PC-3 (cell line): Measurements from ENCODE around the gene FBLN1. TPM values are rescaled to one million over a fixed set of nuclear protein-coding genes. Genes with fewer than 3 reads are reported as not detected.

ENCODE experiments used
- ATAC-seq: fragments of 200-7000 bp; cut with Tn5 transposase; 2 replicates; pipeline ENCODE4 v1.9.1; 2020; ENCODE audit warnings: mild to moderate bottlenecking, moderate library complexity
- BruUV-seq: library from RNA; stranded (reverse); fragments of 400-500 nt; replicated peaks from 2 replicates; lab custom pipeline; 2021; lab: Mats Ljungman, UMichigan
- CTCF ChIA-PET: fragments of 300-600 bp; sonication (Branson Sonifier 250); formaldehyde crosslinking; loops from one replicate; lab custom pipeline; 2022; ENCODE audit warnings: antibody characterized with exemption; lab: Charles Lee
- POLR2A ChIA-PET: fragments of 300-600 bp; sonication (Branson Sonifier 250); formaldehyde crosslinking; loops from one replicate; lab custom pipeline; 2022; ENCODE audit warnings: antibody characterized with exemption; ENCODE audit not compliant: unreplicated experiment; lab: Charles Lee
- DNase-seq: peaks from one replicate; pipeline ENCODE4 v3.0.0-alpha.2; 2015
- H2AFZ ChIP-seq: fragments of 300-600 bp; sonication (generic); 2 replicates; pipeline ENCODE4 v1.6.0; 2016; ENCODE audit warnings: antibody characterized with exemption, low read length
- H3F3A ChIP-seq: fragments of 300-600 bp; sonication (generic); one replicate; pipeline ENCODE4 v1.6.0; 2017; ENCODE audit warnings: antibody characterized with exemption, low read length, control low read depth, mild to moderate bottlenecking; ENCODE audit not compliant: unreplicated experiment
- H3K27ac ChIP-seq: fragments of 300-600 bp; sonication (generic); 2 replicates; pipeline ENCODE4 v1.5.1; 2016; ENCODE audit warnings: mild to moderate bottlenecking, low read length
- H3K27me3 ChIP-seq: fragments of 300-600 bp; sonication (generic); 2 replicates; pipeline ENCODE4 v1.6.1; 2016; ENCODE audit warnings: low read length, mixed read lengths
- H3K36me3 ChIP-seq: fragments of 300-600 bp; sonication (generic); 2 replicates; pipeline ENCODE4 v1.6.1; 2016; ENCODE audit warnings: low read depth, mixed run types, low read length, mixed read lengths
- H3K4me1 ChIP-seq: fragments of 300-600 bp; sonication (generic); 2 replicates; pipeline ENCODE4 v1.5.1; 2016; ENCODE audit warnings: low read length; ENCODE audit not compliant: insufficient read depth
- H3K4me2 ChIP-seq: fragments of 300-600 bp; sonication (generic); 2 replicates; pipeline ENCODE4 v1.6.0; 2016; ENCODE audit warnings: low read length
- H3K4me3 ChIP-seq: fragments of 300-600 bp; sonication (generic); 2 replicates; pipeline ENCODE4 v1.5.1; 2016; ENCODE audit warnings: mild to moderate bottlenecking, low read length, mixed read lengths
- H3K79me2 ChIP-seq: fragments of 300-600 bp; sonication (generic); 2 replicates; pipeline ENCODE4 v1.6.1; 2017; ENCODE audit warnings: low read length, mixed read lengths
- H3K9ac ChIP-seq: fragments of 300-600 bp; sonication (generic); 2 replicates; pipeline ENCODE4 v1.6.0; 2016; ENCODE audit warnings: mild to moderate bottlenecking, low read length
- H3K9me2 ChIP-seq: fragments of 300-600 bp; sonication (generic); replicated peaks from 2 replicates; pipeline ENCODE4 v1.6.1; 2016; ENCODE audit warnings: mixed run types, low read length, mixed read lengths
- H3K9me3 ChIP-seq: fragments of 300-600 bp; sonication (generic); 2 replicates; pipeline ENCODE4 v1.6.1; 2016; ENCODE audit warnings: low read length, mixed read lengths
- H4K20me1 ChIP-seq: fragments of 300-600 bp; sonication (generic); 2 replicates; pipeline ENCODE4 v1.6.1; 2016; ENCODE audit warnings: low read length, mixed read lengths
- CTCF ChIP-seq: fragments of 300-600 bp; sonication (generic); conservative IDR thresholded peaks from 2 replicates; pipeline ENCODE4 v1.5.1; 2017; ENCODE audit warnings: antibody characterized with exemption, low read depth, mild to moderate bottlenecking, low read length
- EZH2 ChIP-seq: fragments of 300-600 bp; sonication (generic); IDR thresholded peaks from one replicate; pipeline ENCODE4 v1.6.1; 2017; ENCODE audit warnings: antibody characterized with exemption, mild to moderate bottlenecking, low read length; ENCODE audit not compliant: unreplicated experiment
- EZH2phosphoT487 ChIP-seq: fragments of 300-600 bp; sonication (generic); IDR thresholded peaks from 2 replicates; pipeline ENCODE4 v1.6.1; 2018; ENCODE audit warnings: mild to moderate bottlenecking, antibody characterized with exemption, low read length, borderline replicate concordance
- intact Hi-C: fragments of 100-400 bp; cut with micrococcal nuclease; formaldehyde crosslinking; loops from 2 replicates; pipeline ENCODE4 v1.9.0; 2023
- total RNA-seq: library from RNA; depleted of rRNA; stranded (reverse); fragments of >200 nt; gene quantifications from 2 replicates; pipeline ENCODE4 v1.2.3, GENCODE V29; 2014

The FBLN1 gene
- total RNA-seq, 1 experiment from 2014 or later, result 13.4 TPM

- H3K9ac ChIP-seq, result no peak overlapping the region
- DNase-seq (no peak), ATAC-seq (no peak)
- no peaks in the 10 kb centered on the region for H3K79me2 ChIP-seq
- no peak overlapping the region for H2AFZ ChIP-seq
- no peaks in the 10 kb centered on the region for H3K9me2 ChIP-seq
- no peaks in the 10 kb centered on the region for H4K20me1 ChIP-seq
- TF ChIP-seq CTCF (no peak), EZH2 (no peak), EZH2phosphoT487 (no peak)
- CTCF ChIA-PET, result no interaction called here
- H3K36me3 ChIP-seq, result no peaks in the 10 kb centered on the region
- no peaks in the 10 kb centered on the region for H3K9me3 ChIP-seq
- H3K4me3 ChIP-seq, result no peak overlapping the region
- H3K4me1 ChIP-seq, result no peaks in the 10 kb centered on the region; the same call in 1 of the 2 replicates
- no peaks in the 10 kb centered on the region for H3K27me3 ChIP-seq
- intact Hi-C loops, result no loop called here
- no peak overlapping the region for H3K27ac ChIP-seq
- no peaks in the 10 kb centered on the region for H3F3A ChIP-seq
- no peak overlapping the region for H3K4me2 ChIP-seq
- no TSS peak for BruUV-seq
- POLR2A ChIA-PET, result no interaction called here
These were observed 82.7 kb downstream of the FBLN1 start for GRCh38 chr22:45585437-45585755.

DNA sequence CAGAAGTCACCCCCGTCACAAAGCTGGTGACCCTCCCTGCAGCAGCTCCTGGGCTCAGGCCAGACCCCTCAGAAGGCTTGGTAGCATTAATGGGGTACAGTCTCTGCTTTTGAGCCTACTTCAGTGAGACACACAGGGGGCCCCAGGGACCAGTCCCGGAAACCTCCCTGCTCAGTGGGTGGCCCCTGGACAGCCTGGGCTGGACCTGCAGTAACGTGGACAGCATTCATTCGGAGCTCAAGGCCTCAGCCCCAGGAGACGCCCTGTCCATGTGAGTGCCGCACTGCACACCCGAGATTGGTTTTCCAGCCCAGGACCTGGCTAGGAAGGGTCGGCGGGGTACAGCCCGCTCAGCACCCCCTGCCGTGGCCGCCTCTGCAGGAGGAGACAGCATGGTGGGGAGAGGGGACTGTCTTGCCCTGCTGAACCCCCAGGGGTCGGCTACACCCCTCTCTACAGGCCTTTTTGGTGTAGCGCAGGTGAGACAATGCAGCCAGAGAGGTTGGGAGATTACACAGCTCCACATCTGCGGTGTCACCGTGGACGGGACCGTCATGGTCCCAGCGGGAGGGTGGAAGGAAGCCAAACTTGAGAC is 83.4 kb downstream of the FBLN1 start:
- H3K27me3 ChIP-seq, result no peaks in the 10 kb centered on the region
- H3K36me3 ChIP-seq, result no peaks in the 10 kb centered on the region
- POLR2A ChIA-PET, result no interaction called here
- H3K27ac ChIP-seq, result no peak overlapping the region
- no peaks in the 10 kb centered on the region for H3K9me2 ChIP-seq
- BruUV-seq, result no TSS peak
- H3K79me2 ChIP-seq, result no peaks in the 10 kb centered on the region
- H3K9me3 ChIP-seq, result no peaks in the 10 kb centered on the region
- CTCF ChIA-PET, result no interaction called here
- no peak for TF ChIP-seq EZH2phosphoT487
- no peak for TF ChIP-seq CTCF
- TF ChIP-seq EZH2, result no peak
- intact Hi-C loops, result no loop called here
- H3K4me3 ChIP-seq, result no peak overlapping the region
- H2AFZ ChIP-seq, result no peak overlapping the region
- no peak overlapping the region for H3K4me2 ChIP-seq
- DNase-seq (no peak), ATAC-seq (no peak)
- H4K20me1 ChIP-seq, result no peaks in the 10 kb centered on the region
- no peaks in the 10 kb centered on the region; the same call in 1 of the 2 replicates for H3K4me1 ChIP-seq
- no peak overlapping the region for H3K9ac ChIP-seq
- no peaks in the 10 kb centered on the region for H3F3A ChIP-seq

GRCh38 chr22:45586651-45587405 is 84.1 kb downstream of the FBLN1 start:
- Histone ChIP-seq H3K9me3 (no peaks in the 10 kb centered on the region), H3K4me2 (no peak overlapping the region), H3K4me1 (no peaks in the 10 kb centered on the region; the same call in 1 of the 2 replicates), H3K4me3 (no peak overlapping the region), H4K20me1 (no peaks in the 10 kb centered on the region), H3K36me3 (no peaks in the 10 kb centered on the region), H3K27ac (no peak overlapping the region), H3K9me2 (no peaks in the 10 kb centered on the region), H3F3A (no peaks in the 10 kb centered on the region), H3K27me3 (no peaks in the 10 kb centered on the region), H3K9ac (no peak overlapping the region), H2AFZ (no peak overlapping the region), H3K79me2 (no peaks in the 10 kb centered on the region)
- DNase-seq (no peak), ATAC-seq (no peak)
- BruUV-seq, result no TSS peak
- intact Hi-C loops, result no loop called here
- POLR2A ChIA-PET, result no interaction called here
- TF ChIP-seq CTCF, result no peak
- TF ChIP-seq EZH2, result no peak
- TF ChIP-seq EZH2phosphoT487, result no peak
- CTCF ChIA-PET, result no interaction called here
